ENCODE results near the gene HSPB9.

The HSPB9 gene

GRCh38 chr17:42159796-42160530 is 37.4 kb downstream of the HSPB9 start:
- Histone ChIP-seq H3F3A (ENCODE audit: insufficient read depth) (no peaks in the 10 kb centered on the region), H3K9me2 (replicated peaks; ENCODE audit: insufficient read depth, low read length) (no peaks in the 10 kb centered on the region), H3K4me3 (ENCODE audit: insufficient read depth, low read length, poor library complexity, severe bottlenecking) (no peak overlapping the region), H3K79me2 (ENCODE audit: insufficient read depth, low read length) (no peaks in the 10 kb centered on the region), H3K9me3 (ENCODE audit: insufficient read depth, low read length) (no peaks in the 10 kb centered on the region), H3K36me3 (ENCODE audit: low read length) (no peaks in the 10 kb centered on the region), H3K4me2 (ENCODE audit: low read depth, low read length, poor library complexity, severe bottlenecking) (no peak overlapping the region), H2AFZ (ENCODE audit: low read depth, low read length, severe bottlenecking) (no peak overlapping the region), H3K27me3 (ENCODE audit: low read length) (no peaks in the 10 kb centered on the region), H3K27ac (ENCODE audit: low read depth, low read length) (no peak overlapping the region), H4K20me1 (ENCODE audit: low read depth, low read length) (no peaks in the 10 kb centered on the region), H3K9ac (ENCODE audit: low read length) (no peak overlapping the region)
- TF ChIP-seq CTCF (IDR thresholded peaks at IDR 0.05; ENCODE audit: insufficient read depth, low read length, poor library complexity, severe bottlenecking) (no peak), EZH2phosphoT487 (conservative IDR thresholded peaks at IDR 0.05; ENCODE audit: low read length) (no peak)

GRCh38 chr17:42160531-42160910 is 37.9 kb downstream of the HSPB9 start:
- Histone ChIP-seq H3F3A (ENCODE audit: insufficient read depth) (no peaks in the 10 kb centered on the region), H4K20me1 (ENCODE audit: low read depth, low read length) (no peaks in the 10 kb centered on the region), H3K27ac (ENCODE audit: low read depth, low read length) (no peak overlapping the region), H3K79me2 (ENCODE audit: insufficient read depth, low read length) (no peaks in the 10 kb centered on the region), H3K36me3 (ENCODE audit: low read length) (no peaks in the 10 kb centered on the region), H3K9ac (ENCODE audit: low read length) (no peak overlapping the region), H3K4me2 (ENCODE audit: low read depth, low read length, poor library complexity, severe bottlenecking) (no peak overlapping the region), H2AFZ (ENCODE audit: low read depth, low read length, severe bottlenecking) (no peak overlapping the region), H3K27me3 (ENCODE audit: low read length) (no peaks in the 10 kb centered on the region), H3K4me3 (ENCODE audit: insufficient read depth, low read length, poor library complexity, severe bottlenecking) (no peak overlapping the region), H3K9me2 (replicated peaks; ENCODE audit: insufficient read depth, low read length) (no peaks in the 10 kb centered on the region), H3K9me3 (ENCODE audit: insufficient read depth, low read length) (no peaks in the 10 kb centered on the region)
- TF ChIP-seq CTCF (IDR thresholded peaks at IDR 0.05; ENCODE audit: insufficient read depth, low read length, poor library complexity, severe bottlenecking) (no peak), EZH2phosphoT487 (conservative IDR thresholded peaks at IDR 0.05; ENCODE audit: low read length) (no peak)

GRCh38 chr17:42163113-42163512 is 40.5 kb downstream of the HSPB9 start:
- TF ChIP-seq CTCF (IDR thresholded peaks at IDR 0.05; ENCODE audit: insufficient read depth, low read length, poor library complexity, severe bottlenecking) (peak; percentile 64), EZH2phosphoT487 (conservative IDR thresholded peaks at IDR 0.05; ENCODE audit: low read length) (no peak)
- Histone ChIP-seq H3K9ac (ENCODE audit: low read length) (no peak overlapping the region), H3K4me3 (ENCODE audit: insufficient read depth, low read length, poor library complexity, severe bottlenecking) (no peak overlapping the region)

More at GRCh38 chr17:42163113-42163512, 40.5 kb downstream of the HSPB9 start:
- Histone ChIP-seq H3K9me3 (ENCODE audit: insufficient read depth, low read length) (no peaks in the 10 kb centered on the region), H3K27me3 (ENCODE audit: low read length) (no peaks in the 10 kb centered on the region), H3K36me3 (ENCODE audit: low read length) (no peaks in the 10 kb centered on the region), H3K9me2 (replicated peaks; ENCODE audit: insufficient read depth, low read length) (no peaks in the 10 kb centered on the region), H3F3A (ENCODE audit: insufficient read depth) (no peaks in the 10 kb centered on the region), H3K27ac (ENCODE audit: low read depth, low read length) (no peak overlapping the region), H3K79me2 (ENCODE audit: insufficient read depth, low read length) (no peaks in the 10 kb centered on the region), H2AFZ (ENCODE audit: low read depth, low read length, severe bottlenecking) (no peak overlapping the region), H3K4me2 (ENCODE audit: low read depth, low read length, poor library complexity, severe bottlenecking) (no peak overlapping the region), H4K20me1 (ENCODE audit: low read depth, low read length) (no peaks in the 10 kb centered on the region)

All from SU-DHL-6 (cell line).